ENCODE measurements around the gene OR2B3. TPM values are rescaled to one million over a fixed set of nuclear protein-coding genes. Genes with fewer than 3 reads are reported as not detected.

The OR2B3 gene
- total and polyA plus RNA-seq, 8 donors = not detected

GRCh38 chr6:29112135-29112534, 25.0 kb upstream of the OR2B3 start:
- no peak for DNase-seq
- no peak for FAIRE-seq

DNA sequence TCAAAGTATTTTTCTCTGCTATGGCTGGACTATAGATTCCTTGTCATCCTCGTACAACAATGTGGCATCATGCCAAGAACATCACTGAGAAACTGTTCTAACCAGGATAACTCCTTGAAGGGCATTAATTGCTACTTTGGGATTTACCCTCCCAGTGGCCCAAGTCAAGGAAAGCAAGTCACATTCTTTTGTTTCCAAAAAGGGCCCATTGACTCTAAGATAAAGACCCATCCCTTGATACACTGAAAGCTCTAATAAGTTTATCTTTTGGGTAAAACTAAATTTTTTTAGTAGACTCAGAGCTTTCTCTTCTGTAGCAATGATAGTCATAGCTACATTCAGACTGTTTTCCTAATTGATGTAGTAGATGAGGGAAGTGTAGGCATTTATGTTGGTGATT, 20.6 kb upstream of the OR2B3 start, which contains the start of gene OR2J3:
Gene OR2J3, plus strand, starts transcription at position 301 of the 400 bp plus-strand sequence. CDS start 3,833 bp downstream, outside the sequence.
- Histone ChIP-seq H3K9me3 (no peaks in the 10 kb centered on the region), H3K36me3 (no peaks in the 10 kb centered on the region), H3K27ac (no peak within 1 kb of the TSS), H3K27me3 (no peaks in the 10 kb centered on the region), H3K4me3 (no peak within 1 kb of the TSS), H3K4me1 (no peaks in the 10 kb centered on the region)
- intact Hi-C loops (cut with DNase I) = no loop called here
- TF ChIP-seq CTCF (IDR thresholded peaks at IDR 0.05) = no peak
- WGBS, 2 donors = 9 to 18% methylated on average over 1 of the region's 1 CpG
- FAIRE-seq (no peak), ATAC-seq (no peak), DNase-seq (no peak)

More at GRCh38 chr6:29112135-29112534, 25.0 kb upstream of the OR2B3 start:
- H3K27me3 ChIP-seq = no peaks in the 10 kb centered on the region
- no peaks in the 10 kb centered on the region for H3K36me3 ChIP-seq
- H3K27ac ChIP-seq = no peak overlapping the region
- 49 to 65% methylated on average over 7 of the region's 7 CpGs for WGBS, 2 donors
- ATAC-seq = no peak
- intact Hi-C loops (cut with DNase I) = no loop called here
- H3K4me3 ChIP-seq = no peak overlapping the region
- no peaks in the 10 kb centered on the region for H3K9me3 ChIP-seq
- no peak for TF ChIP-seq CTCF (IDR thresholded peaks at IDR 0.05)
- no peaks in the 10 kb centered on the region for H3K4me1 ChIP-seq

DNA sequence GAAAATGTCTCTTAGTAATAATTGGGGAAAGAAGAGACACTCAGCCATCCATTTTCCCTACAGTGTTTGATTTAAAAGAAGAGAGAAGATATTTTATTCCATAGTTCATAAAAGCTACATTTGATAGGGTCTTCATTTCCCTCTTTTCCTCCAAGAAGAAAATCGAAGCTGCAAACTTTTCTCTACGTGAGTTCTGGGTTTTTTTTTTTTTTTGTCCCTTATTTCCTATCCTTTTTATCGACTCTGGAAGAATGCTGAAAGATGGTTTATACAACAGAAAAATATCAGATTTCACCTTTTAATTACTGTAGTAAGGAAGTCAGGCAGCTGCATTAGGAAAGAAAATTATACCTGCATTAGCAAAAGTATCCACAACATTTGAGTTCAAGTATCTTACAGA, 12.1 kb upstream of the OR2B3 start, which contains the start of gene OR2J1:
Gene OR2J1, plus strand, starts transcription at position 301 of the 400 bp plus-strand sequence. CDS start 1,453 bp downstream, outside the sequence.
- no peak for TF ChIP-seq CTCF (IDR thresholded peaks at IDR 0.05)
- no peak for FAIRE-seq
- intact Hi-C loops (cut with DNase I) = no loop called here

GRCh38 chr6:29097803-29098202, 10.7 kb upstream of the OR2B3 start:
- 49 to 62% methylated on average over 1 of the region's 1 CpG for WGBS, 2 donors
- no peaks in the 10 kb centered on the region for H3K36me3 ChIP-seq
- no peaks in the 10 kb centered on the region for H3K9me3 ChIP-seq
- ATAC-seq = no peak
- H3K27ac ChIP-seq = no peak overlapping the region
- no peak for TF ChIP-seq CTCF (IDR thresholded peaks at IDR 0.05)
- no peak for DNase-seq
- no peaks in the 10 kb centered on the region for H3K27me3 ChIP-seq
- H3K4me3 ChIP-seq = no peak overlapping the region
- intact Hi-C loops (cut with DNase I) = no loop called here
- no peaks in the 10 kb centered on the region for H3K4me1 ChIP-seq
- no peak for FAIRE-seq

More for the DNA sequence above, 12.1 kb upstream of the OR2B3 start, which contains the start of gene OR2J1:
- ATAC-seq = no peak
- Histone ChIP-seq H3K4me3 (no peak within 1 kb of the TSS), H3K27ac (no peak within 1 kb of the TSS), H3K36me3 (no peaks in the 10 kb centered on the region), H3K9me3 (no peaks in the 10 kb centered on the region), H3K27me3 (no peaks in the 10 kb centered on the region), H3K4me1 (no peaks in the 10 kb centered on the region)
- 57 to 60% methylated on average over 3 of the region's 3 CpGs for WGBS, 2 donors
- no peak for DNase-seq

DNA sequence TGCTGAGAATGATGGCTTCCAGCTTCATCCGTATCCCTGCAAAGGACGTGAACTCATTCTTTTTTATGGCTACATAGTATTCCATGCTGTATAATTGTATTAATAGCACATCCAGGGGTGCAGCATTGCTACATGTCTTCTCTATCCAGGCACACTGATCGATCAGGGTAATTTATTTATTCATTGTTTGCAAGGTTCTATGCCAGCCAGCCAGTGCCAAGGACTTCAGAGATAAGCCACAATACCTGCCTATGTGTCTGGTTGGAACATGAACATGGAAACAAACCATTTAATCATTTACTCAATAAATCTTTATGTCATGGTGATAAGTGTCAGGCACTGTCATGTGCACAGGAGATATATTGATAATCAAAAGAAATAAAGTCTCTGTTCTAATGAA, 5.8 kb upstream of the OR2B3 start:
- DNase-seq (no peak), ATAC-seq (peak in 2 of 4 donors; percentile 36 to 60), FAIRE-seq (no peak)
- 43 to 50% methylated on average over 3 of the region's 3 CpGs for WGBS, 2 donors
- no peaks in the 10 kb centered on the region for H3K36me3 ChIP-seq
- H3K9me3 ChIP-seq = no peaks in the 10 kb centered on the region
- no peak overlapping the region for H3K4me3 ChIP-seq
- H3K27ac ChIP-seq = no peak overlapping the region
- H3K27me3 ChIP-seq = no peaks in the 10 kb centered on the region
- no peak for TF ChIP-seq CTCF (IDR thresholded peaks at IDR 0.05)
- no peaks in the 10 kb centered on the region for H3K4me1 ChIP-seq
- intact Hi-C loops (cut with DNase I) = no loop called here
